ENCODE results near the gene MAP2.
"Not testable (repeated sequence)": the region's sequence is repeated elsewhere in the genome, so short reads cannot be mapped to it uniquely, and the experiment has no call there.

Gene MAP2

DNA sequence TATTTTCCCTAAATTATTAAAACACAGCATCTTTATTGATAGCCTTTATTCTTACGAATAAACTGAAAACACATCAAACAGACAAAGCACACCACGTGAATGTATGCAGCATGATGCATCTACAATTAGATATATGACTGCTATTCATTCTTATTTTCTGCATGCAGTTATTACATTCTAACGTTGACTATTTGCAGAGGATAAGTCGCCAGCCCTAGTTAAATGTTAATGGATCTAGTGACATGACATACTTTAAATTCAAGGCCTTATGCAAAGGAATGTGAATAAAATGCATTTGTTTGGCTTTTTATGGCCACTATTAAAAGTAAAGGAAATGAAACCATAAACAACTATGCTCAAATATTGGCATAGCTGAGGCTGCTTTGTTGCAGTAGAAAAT is 172.4 kb downstream of the MAP2 start:
- no peak for DNase-seq (ENCODE audit: low spot score)

DNA sequence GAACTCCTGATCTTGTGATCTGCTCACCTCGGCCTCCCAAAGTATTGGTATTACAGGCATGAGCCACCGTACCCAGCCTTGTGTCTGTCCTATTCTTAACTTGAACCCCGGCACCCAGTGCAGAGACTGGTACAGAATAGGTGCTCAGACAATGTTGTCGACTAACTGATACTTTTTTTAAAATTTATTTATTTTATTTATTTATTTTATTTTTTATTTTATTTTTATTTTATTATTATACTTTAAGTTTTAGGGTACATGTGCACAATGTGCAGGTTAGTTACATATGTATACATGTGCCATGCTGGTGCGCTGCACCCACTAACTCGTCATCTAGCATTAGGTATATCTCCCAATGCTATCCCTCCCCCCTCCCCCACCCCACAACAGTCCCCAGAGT is 174.4 kb downstream of the MAP2 start:
- DNase-seq (ENCODE audit: low spot score), result not testable (repeated sequence)

DNA sequence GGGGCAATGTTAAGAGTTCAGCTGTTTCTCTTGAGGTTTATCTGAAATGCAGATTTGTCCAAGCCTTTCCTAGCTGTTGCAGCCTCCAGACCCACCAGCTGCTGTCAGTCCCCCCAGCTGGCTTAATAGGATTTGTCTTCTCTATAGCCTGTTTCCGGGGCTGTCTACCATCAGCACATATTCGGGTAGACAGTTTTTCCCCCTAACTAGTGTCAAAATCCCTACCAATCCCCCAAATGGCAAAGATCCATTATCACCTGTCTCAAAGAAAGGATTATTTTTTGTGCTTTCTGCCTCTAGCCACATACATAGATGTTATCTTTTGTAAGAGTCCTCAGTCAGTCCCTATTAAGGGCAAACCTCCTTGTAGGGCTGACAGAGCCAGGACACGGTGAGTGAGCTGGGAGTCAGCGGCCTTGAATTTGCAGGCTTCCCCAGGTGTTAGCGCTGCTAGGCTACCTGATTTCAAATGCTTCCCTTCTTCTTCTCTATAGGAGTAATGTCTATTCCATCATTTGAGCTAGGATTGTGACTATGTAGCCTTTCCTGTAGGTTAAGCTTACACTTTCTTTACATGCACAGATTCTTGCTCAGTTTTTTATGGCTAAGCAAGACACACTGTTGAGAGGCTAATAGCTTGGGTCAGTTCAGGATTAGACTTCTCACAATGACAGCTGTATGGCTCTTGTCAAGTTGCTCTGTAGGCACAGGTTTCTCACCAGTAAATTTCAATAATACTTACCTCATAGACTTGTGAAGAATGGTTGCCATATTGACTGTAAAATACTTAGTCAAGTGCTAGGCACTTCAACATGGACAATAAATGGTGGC is 176.7 kb downstream of the MAP2 start:
- DNase-seq (ENCODE audit: low spot score), result no peak

DNA sequence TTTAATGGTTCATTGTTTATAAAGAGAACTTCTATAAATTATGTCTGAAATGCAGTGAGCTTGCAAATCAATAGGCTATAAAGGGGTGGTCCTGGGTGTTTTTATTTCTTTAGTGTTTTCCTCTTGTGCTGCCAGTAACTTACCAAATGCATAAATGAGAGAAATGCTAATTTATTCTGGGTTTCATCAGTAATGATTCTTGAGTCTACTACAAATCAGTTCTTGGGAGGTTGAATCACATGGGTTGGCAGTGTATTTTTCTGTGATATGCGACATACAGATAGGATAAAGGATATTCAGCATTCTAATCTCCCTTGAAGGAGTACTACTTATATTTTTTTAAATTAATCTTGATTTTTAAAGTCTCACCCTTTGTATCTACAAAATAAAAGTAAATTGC is 177.7 kb downstream of the MAP2 start:
- DNase-seq (ENCODE audit: low spot score), result no peak

DNA sequence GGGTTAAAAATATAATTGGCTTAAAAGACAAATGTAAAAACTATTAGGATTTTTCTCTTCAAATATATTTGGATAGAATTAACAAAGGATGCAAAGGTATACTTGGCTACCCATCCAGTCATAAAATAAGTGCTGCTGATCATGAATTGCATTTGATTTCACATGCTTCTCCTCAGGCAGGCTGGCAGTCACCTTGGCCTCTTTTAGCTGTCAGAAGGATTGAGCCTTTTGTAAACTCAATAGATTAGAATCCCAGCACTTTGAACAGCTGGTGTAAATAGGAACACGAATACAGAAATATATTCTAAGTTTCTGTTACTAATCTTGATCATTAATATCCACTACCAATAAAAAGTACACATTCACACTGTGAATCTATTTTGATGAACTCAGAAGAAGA is 178.4 kb downstream of the MAP2 start:
- no peak for DNase-seq (ENCODE audit: low spot score)

DNA sequence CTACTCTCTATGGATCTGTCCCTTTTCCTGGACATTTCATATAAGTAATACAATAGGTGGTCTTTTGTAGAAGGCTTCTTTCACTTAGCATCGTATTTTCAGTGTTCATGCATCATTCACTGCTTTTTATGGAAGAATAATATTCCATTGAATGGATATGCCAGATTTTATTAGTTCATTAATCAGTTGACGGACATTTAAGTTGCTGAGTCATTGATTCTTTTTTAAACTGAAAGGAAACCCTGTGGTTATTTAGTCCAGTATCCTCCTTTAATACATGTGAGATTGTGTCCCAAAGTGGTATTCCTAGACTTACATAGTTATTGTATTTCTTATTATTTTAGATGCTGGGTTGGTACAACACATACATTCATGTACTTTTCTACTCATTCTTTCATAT is 185.7 kb downstream of the MAP2 start:
- no peak for DNase-seq (ENCODE audit: low spot score)

DNA sequence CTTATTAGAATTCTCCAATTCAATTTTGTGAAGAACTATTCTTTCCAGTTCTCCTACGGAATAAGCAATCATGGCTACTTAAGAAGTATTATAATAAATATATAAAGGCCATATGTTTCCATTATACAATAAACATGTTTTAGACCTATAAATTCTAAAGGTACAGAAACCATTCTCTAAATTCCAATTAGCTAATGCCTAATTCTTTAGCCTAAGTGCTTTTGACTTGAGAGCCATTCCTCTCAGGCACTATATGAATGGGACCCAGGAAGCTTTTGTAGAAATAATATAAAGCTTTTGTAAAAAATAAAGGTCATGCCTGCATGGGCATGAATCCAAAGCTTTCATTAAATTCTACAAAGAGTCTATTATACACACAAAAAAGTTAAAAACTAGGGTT is 186.8 kb downstream of the MAP2 start:
- DNase-seq (ENCODE audit: low spot score), result no peak

DNA sequence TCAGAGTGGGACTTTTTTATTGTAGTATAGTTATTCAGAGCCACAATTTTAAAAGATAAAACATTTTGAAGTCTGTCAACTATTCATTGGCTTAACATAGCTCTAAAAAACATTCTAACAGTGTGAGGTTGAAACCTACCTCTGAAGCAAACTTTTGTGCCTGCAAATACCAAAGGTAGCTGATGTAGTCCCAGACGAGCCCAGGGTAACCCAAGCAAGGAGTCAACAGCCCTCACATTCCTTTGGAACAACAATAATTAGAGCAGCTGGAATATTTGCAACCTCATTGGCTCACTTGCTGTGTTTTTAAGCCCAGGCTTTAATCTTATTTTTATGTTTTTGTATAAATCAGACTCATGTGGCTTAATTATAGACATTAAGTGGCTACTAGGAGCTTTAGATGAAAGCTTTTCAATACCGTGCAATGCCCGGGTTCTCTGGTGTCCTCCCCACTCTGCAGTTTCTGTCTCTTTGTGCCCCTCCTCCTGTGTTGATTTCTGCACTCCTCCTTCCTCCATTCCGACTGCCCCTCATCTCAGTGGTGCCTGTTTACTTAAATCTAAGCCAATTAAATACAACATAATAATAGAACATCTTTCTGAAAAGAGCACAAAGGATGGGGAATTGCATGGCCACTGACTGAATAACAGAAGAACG is 189.9 kb downstream of the MAP2 start:
- DNase-seq (ENCODE audit: low spot score), result no peak

DNA sequence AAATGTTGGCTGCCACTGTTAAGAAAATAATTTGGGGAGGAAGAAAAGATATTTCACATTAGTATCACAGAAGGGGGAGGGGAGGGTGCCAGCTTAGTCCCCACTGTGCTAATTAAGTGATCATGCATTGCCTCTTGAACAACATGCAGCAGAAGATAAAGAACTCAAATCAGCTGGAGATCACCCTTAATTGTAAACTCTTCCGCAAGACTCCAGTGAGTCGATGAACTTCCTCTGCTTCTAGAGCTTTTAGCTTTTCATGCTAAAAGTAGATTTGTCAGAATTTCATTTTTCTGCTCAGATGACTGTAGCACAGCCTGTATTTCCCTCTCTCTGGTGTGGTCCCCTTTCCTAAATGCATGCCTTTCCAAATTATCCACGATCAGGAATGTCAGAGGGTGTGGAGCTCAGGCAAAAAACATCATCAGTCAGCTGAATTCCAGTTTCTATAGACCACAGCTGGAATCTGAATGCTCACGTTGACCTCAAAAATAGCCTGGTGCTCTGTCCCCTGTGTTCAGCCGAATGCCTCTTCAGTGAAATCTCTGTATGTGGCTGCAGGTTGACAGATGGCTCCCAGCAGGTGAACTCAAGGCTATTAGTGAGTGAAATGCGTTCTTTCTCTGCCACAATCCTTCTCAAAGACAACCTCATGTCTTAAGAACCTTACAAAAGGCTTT is 191.0 kb downstream of the MAP2 start:
- DNase-seq (ENCODE audit: low spot score), result no peak

DNA sequence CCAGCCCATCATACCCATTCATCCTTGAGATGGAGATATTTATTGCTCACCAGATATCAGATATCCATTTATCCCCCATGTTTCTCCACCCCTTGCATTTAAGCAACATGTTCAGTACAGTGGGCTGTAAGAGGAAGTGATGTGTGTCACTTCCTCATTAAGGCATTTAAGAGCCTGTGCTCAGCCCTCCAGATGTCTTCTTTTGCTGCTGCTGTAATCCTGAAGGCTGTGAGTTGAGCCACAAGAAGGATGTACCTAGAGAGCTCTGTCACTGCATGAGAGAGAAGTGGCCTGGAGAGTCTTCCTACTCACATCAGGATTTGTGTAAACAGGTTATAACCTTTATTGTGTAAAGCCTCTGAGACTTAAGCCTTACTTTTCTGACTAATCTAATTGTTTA is 195.9 kb downstream of the MAP2 start:
- DNase-seq (ENCODE audit: low spot score), result no peak

DNA sequence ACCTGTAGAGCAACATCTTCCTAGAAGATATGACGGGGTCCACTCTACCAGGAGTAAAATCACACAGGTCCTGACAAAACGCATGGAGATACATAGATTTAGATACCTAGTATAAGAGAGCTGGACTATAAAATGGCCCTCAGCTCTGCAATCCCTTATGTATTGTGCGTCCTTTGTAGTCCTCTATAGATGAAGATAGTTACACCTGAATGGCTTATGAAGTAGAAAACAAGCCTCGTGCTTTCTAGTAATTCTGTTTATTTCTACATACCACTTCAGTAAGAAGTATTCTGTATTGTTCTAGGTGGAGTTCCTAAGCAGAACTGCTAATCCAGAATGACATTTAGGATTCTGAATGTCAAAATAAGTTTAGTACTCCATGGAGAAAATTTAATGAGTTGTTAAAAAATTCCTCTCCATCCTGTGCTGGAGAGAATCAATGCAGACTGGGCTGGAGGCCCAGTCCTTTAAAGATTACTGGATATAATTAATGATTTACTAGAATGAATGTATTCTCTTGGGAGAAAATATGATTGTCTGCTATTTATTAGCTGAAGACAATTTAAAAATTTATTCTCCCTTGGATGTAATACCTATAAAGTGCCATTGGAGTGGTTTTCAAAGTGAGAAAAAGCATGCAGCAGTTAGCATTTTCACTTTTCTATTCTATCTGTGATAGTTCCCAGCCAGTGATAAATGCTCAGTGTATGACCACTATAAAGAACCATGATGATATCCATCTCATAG is 200.5 kb downstream of the MAP2 start:
- DNase-seq (ENCODE audit: low spot score), result no peak

DNA sequence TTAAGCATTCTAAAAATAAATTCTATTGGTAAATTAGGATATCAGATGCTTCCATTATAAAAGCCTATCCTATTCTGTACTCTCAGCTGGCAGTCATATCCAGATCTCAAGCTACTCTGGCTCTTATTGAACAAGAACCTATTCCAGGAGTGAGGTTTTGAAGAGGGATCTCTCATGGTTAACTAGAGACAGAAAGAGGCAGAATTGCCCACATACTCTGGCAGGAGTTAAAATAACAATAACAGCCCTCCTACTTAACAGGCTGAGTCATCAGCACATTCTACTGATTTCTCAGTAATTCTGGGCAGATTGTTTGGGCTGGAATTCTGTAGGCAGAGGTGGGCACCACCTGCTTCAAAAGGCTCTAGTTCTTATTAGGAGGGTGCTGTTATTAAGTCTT is 205.8 kb downstream of the MAP2 start:
- DNase-seq (ENCODE audit: low spot score), result no peak

DNA sequence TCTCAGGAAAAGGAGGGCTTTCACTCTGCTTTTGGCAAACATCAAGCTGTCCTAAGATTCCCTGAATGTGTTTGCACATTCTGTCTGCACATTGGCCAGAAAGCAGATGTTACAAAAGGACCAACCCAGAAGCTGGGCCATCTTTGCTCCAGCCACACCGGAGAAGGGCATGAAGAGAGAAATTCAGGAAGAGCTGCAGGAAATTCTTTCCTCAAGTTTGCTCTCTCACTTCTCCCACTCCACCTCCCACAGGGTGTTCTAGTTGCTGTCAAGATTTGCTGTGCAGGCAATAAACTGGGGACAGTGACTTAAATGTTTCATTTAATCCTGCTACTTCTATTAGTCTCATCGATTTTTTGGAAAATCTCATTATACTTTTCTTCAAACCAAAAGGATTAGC is 210.1 kb downstream of the MAP2 start:
- no peak for DNase-seq (ENCODE audit: low spot score)

DNA sequence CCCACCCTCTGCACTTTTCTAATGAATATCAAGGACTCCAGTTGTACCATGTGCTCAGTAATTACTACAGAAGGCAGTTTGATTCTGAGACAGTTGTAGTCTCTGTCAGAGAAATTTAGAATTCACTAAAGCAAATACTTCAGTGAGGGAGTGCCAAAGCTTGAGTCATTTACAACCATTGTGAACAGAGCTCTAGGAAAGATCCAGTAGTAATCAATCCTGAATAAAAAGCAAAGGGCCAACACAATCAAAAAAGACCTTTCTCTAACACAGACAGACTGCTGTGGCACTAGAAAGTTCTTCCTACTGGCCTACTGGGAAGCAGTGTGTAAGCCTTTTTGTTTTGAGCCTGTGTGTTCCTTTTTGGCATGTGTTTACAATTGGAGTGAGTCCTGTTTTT is 212.2 kb downstream of the MAP2 start:
- DNase-seq (ENCODE audit: low spot score), result no peak

DNA sequence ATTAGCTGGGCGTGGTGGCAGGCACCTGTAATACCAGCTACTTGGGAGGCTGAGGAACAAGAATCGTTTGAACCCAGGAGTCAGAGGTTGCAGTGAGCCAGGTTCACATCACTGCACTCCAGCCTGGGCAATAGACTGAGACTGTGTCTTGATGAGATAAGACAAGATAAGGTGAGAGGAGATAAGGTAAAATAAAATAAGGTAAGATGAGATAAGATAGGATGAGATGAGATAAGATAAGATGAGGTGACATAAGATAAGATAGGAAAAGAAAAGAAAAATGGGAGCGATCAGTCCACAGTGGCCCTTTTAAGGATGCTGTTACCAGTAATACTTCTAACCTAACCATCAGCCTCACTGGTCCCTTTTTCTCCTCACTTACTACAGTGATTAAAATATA is 213.4 kb downstream of the MAP2 start:
- DNase-seq (ENCODE audit: low spot score), result no peak

DNA sequence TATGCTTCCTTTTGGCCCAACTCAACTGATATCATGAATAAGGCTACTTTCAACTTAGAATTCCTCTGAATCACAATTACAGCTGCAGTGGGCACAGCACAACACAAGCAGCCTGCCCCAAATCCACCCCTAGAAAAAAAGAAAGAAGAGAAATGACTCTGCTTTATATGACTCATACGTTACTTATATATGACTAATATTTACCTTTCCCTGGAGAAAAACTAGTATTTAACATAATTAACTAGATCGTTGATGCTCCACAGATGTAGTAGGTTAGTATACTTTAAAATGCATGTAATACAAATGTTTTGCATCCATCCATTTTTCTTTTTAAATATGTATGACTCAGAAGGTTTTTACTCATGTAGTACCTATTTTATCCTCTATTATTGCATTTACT is 214.5 kb downstream of the MAP2 start:
- no peak for DNase-seq (ENCODE audit: low spot score)

DNA sequence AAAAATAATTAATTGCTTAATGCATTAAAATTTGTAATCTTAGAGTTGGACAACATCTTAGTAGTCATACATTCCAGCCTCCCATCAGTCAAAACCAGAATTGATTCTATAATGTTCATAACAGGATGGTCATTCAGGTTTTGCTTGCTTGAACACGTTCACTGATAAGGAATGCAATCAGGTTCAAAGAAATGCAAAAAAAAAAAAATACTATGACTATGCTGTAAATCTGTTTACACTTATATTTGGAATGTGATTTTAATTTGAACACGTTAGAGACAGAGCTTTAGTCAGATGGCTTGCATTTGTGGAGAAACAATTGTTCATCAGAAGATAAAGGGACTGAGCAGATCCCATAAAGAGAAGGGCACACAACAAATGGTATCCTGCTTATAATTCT is 216.5 kb downstream of the MAP2 start:
- no peak for DNase-seq (ENCODE audit: low spot score)

DNA sequence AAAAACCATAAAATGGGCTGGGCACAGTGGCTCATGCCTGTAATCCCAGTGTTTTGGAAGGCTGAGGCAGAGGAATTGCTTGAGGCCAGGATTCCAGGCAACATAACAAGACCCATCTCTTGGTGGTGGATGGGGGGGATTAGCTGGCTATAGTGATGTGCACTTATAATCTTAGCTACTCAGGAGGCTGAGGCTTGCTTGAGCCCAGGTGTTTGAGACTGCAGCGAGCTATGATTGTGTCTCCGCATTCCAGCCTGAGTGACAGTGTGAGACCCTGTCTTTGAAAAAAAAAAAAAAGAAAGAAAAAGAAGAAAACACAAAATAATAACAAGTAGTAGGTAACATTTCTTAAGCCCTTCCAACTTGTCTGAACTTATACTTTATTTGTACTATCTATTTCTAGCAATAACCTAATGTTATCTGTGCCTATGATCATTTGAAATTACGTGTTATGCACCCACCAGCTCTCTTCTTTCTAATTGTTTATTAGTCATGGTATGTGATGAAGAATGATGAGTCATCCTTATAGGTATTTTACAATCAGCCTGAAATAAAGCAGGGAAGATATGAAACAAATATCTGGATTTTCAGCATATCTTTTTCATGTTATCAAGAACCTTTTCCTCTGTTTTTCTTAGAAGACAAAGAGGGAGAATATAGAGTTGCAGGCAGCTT is 218.4 kb downstream of the MAP2 start:
- no peak for DNase-seq (ENCODE audit: low spot score)

DNA sequence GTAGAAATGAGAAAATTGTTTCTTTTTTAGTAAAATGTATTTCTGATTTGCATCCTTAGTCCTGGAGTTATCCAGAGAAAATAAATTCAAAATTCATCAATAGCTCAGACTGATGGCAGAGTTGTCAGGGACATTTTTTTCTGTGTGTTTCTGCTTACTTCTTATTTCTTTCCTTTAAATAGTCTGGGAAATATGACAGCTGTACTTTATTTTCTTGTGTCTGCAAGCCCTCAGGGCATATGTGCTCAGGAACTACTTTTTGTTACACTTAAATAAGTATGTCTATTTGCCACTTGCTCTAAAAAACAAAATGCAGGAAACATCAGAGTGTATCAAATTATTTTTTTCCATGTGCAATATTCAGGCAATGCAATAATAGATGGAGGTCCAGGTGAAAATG is 221.0 kb downstream of the MAP2 start:
- no peak for DNase-seq (ENCODE audit: low spot score)

DNA sequence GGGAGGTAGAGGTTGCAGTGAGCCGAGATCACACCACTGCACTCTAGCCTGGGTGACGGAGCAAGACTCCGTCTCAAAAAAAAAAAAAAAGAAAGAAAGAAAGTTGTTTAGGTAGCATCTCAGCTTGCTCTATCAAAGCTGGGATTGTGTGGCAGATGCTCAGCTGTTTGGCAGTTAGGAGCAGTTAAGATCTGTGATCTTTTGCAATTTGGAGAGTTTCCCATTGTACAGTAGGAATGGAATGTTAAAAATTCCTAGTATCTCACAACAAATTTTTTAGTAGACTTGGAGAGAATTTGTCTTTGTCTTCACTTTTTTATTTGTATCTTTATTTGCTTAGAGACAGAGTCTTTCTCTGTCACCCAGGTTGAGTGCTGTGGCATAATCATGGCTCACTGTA is 224.9 kb downstream of the MAP2 start:
- no peak for DNase-seq (ENCODE audit: low spot score)

DNA sequence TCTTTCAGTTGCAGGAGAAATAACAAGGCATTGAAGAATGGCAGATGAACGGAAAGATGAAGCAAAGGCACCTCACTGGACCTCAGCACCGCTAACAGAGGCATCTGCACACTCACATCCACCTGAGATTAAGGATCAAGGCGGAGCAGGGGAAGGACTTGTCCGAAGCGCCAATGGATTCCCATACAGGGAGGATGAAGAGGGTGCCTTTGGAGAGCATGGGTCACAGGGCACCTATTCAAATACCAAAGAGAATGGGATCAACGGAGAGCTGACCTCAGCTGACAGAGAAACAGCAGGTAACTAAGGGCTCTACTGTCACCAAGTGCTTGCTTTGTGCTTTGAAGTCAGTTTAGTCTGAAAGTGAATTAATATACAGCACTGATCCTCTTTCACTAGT is 229.3 kb downstream of the MAP2 start:
- DNase-seq (ENCODE audit: low spot score), result no peak

DNA sequence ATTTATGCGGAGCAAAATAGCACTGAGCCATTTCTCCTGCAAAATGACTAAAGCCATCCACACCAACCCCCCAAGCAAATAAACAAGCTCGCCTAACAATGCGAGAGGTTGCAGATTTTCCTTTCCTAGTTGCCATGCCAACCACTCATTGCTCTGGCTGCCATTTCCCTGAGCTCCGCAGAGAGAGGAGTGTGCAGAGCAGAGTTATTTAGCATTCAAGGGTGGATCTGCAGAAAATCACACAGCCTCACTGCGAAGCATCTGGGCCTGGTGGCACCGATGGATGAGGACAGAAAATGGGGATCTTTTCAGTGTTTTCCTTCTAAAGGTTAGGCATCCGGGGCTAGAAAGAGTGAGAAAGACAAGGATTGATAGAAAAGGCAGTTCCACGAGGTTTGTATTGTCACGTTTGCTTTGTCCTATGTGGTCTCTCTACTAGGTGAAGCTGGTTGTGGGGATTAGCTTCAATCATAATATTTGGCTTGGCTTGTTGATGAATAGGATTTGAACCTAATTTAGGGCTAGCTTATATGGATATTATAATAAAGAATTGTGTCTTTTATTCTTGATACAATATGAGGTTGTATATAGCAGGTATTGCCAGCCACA is 237.5 kb downstream of the MAP2 start:
- DNase-seq (ENCODE audit: low spot score), result no peak

Data from CD4-positive, alpha-beta T cell treated with Interleukin-15 for 4 hours (primary cell).